Colon (tissue), 2 donors: Measurements from ENCODE around the gene HRCT1.
A peak's percentile ranks its signal among the peaks of the same experiment; 100 is the strongest.

Experiments used
- FAIRE-seq: peaks from 2 replicates; lab custom pipeline; 2012; peaks lifted over from hg19 to GRCh38; lab: Jason Lieb, UNC
- donor health status: control.
- donor health status: control.

The HRCT1 gene

DNA sequence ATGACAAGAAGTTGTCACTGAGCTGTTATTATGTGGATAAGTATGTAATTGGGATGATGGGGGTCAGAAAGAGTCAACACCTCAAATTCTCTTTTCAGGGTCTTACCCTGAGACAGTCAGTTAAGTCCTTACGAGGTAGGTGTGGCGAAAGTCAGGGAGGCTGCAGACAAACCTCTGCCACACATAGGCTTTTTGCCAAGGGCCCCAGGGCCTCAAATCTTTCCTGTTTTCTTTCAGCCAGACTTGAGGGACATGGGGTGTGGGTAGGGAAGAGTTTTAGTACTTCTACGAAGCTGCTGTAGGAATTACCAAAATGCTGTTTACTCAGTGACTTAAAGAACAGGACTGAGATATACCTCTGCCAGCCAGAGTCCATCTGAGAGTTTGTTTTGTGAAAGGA lies 38.2 kb downstream of the HRCT1 start:
- FAIRE-seq, result no peak

- FAIRE-seq, result no peak
Observed at GRCh38 chr9:35944841-35945240, 38.8 kb downstream of the HRCT1 start.

DNA sequence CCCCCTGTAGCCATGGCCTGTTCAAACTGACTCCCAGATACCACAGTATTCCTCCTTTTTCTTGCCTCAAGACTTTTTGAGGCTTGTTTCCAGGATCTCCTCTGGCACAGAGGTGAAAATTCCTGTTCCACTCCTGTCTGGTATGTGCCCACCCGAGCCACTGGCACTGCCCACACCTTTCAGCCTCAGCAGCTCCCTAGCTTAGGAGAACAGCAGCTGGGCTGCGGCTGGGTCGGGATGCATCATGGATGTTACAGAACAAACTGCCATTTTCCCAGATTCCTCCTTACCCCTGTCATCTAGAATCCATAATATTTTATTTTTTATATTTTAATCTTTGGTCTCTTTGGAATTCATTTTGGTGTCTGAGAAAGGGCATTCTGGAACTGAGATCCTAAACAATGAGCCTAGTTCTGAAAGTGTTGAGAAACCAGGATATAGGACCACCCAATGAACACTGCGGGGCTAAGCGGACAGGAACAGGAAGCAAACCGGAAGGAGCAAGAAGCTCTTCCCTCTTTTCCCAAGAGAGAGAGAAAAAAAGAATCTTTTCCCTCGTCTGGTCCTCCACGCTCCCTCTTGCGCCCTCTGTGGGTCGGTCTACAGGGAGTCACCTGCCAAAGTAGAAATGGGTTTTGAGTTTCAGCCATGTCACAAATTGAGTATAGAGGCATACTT lies 39.5 kb downstream of the HRCT1 start:
- FAIRE-seq, result no peak

DNA sequence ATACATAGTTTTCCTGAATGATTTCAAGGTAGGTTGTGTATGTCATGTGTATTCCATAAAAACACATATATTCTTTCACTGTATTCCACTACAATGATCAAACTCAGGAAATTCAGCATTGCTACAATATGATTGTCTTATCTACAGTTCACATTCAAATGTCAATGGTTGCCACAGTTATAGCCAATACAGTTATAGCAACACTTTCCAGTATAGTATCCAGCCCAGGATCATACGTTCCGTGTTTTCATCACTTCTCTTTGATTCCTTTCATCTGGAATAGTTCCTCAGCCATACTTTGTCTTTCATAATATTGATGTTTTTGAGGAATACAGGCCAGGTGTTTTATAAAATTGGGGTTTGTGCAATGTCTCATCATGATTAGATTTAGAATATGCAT lies 42.4 kb downstream of the HRCT1 start:
- no peak for FAIRE-seq

DNA sequence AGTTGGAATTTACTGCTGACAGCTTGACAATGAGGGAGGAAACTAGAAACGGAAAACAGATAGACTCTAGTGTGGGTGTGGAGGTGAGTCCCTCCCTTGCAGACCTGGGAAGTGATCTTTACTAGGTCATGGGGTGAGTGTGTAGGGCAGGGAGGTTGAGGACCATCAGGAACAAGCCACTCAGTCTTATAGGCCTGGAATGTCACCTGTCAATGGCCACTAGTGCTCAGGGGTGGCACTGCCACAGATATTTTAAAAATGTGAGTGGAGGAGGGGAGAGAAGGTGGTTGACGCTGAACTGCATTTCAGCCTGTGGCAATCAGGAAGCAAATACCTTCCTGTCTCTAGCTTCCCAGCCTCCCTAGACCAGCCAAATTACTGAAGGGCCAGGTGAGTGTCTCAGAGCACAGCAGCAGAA lies 42.9 kb downstream of the HRCT1 start:
- no peak for FAIRE-seq

DNA sequence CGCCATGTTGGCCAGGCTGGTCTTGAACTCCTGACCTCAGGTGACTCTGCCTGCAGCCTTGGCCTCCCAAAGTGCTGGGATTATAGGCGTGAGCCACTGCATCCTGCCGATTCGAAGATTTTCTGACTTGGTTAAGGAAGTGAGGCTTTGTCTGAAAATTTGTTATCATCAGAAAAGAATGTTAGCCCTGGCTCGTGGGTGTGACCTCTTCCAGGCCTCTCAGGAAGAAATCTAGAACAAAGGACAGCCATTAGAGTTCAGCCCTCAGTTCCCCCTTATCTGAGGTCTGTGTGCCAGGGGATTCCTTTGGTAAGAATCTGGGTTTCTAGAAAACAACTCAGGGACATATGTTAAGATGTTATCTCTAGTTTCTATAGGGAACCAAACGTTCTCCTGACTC lies 45.7 kb downstream of the HRCT1 start:
- FAIRE-seq, result no peak

DNA sequence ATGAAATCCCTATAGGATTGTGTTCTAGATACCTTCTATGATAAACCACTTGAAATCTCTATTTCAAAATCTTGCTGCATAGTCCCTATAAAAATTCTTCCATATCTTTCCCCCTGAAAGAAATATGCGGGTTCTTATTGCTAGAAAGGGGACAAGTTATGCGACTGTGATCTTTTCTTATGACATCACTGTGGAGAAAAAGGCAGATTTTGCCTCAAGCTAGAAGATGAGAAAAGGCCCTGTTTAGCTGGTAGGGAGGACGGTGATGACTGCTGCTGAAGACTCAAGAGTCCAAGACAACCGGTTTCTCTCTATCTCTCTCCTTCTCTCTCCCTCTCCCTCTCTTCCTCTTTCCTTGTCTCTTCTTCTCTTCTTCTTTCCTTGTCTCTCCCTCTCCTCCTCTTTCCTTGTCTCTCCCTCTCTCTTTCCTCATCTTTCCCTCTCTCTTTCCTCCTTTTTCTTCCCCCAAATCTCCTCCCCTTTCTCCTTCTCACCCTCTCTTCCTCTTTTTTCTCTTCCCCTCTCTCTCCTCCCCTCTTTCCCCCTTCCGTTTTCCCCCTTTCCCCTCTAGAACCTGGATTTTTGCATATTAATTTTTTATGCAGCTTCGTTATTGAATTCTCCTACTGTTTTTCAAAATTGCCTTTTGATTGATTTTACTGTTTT lies 46.7 kb downstream of the HRCT1 start:
- FAIRE-seq, result no peak

GRCh38 chr9:35954942-35955546 lies 49.0 kb downstream of the HRCT1 start:
- peak; percentile 85 for FAIRE-seq

- no peak for FAIRE-seq
Observed at GRCh38 chr9:35956651-35957050, 50.6 kb downstream of the HRCT1 start.
